Neural cell (in vitro differentiated cells): Measurements from ENCODE around the gene LNX1.

ENCODE experiments used
- EP300 ChIP-seq: fragments of 450-650 bp; conservative IDR thresholded peaks from 2 replicates; pipeline ENCODE4 v1.6.1; 2014; ENCODE audit warnings: antibody characterized with exemption, mild to moderate bottlenecking, moderate library complexity; ENCODE audit not compliant: poor library complexity, severe bottlenecking
- EZH2 ChIP-seq: fragments of 200-600, 300-800 bp; shearing (Covaris generic), sonication (generic); IDR thresholded peaks from 2 replicates; pipeline ENCODE4 v1.6.1; 2014; ENCODE audit warnings: antibody characterized with exemption, low read length, borderline replicate concordance, mild to moderate bottlenecking; ENCODE audit not compliant: insufficient read depth, poor library complexity, severe bottlenecking
- POLR2AphosphoS5 ChIP-seq: IDR thresholded peaks from 2 replicates; pipeline ENCODE4 v1.6.1; 2012
- RAD21 ChIP-seq: fragments of 450-650 bp; conservative IDR thresholded peaks from 2 replicates; pipeline ENCODE4 v1.6.1; 2014; ENCODE audit warnings: antibody characterized with exemption, mild to moderate bottlenecking, moderate library complexity
- TF ChIP-seq, protein P1 (sequence below): fragments of 450-650 bp; IDR thresholded peaks from 2 replicates; pipeline ENCODE4 v1.5.1; 2014; ENCODE audit warnings: antibody characterized with exemption, mild to moderate bottlenecking, moderate library complexity; ENCODE audit not compliant: poor library complexity, severe bottlenecking

DNA sequence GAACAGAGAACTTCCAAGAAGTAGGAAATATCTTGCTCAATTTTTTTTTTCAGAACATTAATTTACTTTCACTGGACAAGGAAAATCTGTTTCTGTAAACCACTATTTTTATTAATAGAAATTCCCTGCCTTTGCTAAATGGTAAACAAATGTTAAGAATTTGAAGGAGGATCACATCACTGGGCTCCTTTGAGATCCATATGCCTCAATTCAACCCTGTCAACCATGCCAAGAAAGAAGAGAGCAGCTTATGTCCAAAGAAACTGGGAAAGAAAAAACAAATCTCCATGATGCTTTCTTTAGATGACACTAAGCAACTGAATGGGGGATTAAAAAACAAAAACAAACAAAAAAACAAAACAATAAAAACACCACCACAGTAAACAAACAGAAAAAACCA is 47.7 kb downstream of the LNX1 start:
- no peak for TF ChIP-seq RAD21
- TF ChIP-seq, protein P1, sequence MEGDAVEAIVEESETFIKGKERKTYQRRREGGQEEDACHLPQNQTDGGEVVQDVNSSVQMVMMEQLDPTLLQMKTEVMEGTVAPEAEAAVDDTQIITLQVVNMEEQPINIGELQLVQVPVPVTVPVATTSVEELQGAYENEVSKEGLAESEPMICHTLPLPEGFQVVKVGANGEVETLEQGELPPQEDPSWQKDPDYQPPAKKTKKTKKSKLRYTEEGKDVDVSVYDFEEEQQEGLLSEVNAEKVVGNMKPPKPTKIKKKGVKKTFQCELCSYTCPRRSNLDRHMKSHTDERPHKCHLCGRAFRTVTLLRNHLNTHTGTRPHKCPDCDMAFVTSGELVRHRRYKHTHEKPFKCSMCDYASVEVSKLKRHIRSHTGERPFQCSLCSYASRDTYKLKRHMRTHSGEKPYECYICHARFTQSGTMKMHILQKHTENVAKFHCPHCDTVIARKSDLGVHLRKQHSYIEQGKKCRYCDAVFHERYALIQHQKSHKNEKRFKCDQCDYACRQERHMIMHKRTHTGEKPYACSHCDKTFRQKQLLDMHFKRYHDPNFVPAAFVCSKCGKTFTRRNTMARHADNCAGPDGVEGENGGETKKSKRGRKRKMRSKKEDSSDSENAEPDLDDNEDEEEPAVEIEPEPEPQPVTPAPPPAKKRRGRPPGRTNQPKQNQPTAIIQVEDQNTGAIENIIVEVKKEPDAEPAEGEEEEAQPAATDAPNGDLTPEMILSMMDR = no peak
- TF ChIP-seq EP300 = no peak
- no peak for TF ChIP-seq EZH2
- TF ChIP-seq POLR2AphosphoS5 = no peak
